ENCODE measurements around the gene ZNF200.
"Not testable (repeated sequence)": the region's sequence is repeated elsewhere in the genome, so short reads cannot be mapped to it uniquely, and the experiment has no call there.

Gene ZNF200

DNA sequence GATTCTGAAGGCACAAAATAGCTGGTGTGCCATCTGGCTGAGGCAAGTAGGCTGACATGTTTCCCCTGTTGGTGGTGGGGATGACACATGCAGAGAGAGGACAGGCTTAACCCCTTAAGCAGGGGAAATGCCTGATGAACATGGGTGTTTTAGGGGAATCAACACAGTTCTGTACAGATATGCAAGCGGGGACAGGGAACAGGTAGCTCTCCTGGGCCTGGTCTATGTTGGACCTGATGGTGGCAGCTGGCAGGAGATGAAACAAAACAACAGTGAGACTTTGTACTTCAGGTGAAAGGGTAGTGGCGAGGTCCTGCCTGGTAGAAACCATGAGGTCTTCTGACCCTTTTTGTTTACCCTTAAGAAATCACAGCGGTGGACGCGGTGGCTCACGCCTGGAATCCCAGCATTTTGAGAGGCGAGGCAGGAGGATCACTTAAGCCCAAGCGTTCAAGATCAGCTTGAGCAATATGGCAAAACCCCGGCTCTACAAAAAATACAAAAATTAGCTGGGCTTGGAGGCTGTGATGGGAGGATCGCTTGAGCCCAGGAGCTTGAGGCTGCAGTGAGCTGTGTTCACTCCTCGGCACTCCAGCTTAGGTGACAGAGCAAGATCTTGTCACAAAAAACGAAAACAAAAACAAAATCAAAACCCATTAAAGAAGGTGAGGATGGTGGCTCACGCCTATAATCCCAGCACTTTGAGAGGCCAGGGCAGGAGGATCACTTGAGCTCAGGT lies 36.5 kb downstream of the ZNF200 start:
- DNase-seq (ENCODE audit: low read depth in 2 of 2): no peak

DNA sequence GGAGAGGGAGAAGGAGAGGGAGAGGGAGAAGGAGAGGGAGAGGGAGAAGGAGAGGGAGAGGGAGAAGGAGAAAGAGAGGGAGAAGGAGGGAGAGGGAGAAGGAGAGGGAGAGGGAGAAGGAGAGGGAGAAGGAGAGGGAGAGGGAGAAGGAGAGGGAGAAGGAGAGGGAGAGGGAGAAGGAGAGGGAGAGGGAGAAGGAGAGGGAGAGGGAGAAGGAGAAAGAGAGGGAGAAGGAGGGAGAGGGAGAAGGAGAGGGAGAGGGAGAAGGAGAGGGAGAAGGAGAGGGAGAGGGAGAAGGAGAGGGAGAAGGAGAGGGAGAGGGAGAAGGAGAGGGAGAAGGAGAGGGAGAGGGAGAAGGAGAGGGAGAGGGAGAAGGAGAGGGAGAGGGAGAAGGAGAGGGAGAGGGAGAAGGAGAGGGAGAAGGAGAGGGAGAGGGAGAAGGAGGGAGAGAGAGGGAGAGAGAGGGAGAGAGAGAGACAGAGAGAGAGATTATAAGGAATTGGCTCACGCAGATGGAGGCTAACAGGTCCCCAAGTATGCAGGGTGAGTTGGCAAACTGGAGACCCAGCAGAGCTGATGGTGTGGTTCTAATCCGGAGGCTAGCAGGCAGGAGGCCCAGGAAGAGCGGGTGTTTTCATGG lies 37.1 kb downstream of the ZNF200 start:
- DNase-seq (ENCODE audit: low read depth in 2 of 2): not testable (repeated sequence)

DNA sequence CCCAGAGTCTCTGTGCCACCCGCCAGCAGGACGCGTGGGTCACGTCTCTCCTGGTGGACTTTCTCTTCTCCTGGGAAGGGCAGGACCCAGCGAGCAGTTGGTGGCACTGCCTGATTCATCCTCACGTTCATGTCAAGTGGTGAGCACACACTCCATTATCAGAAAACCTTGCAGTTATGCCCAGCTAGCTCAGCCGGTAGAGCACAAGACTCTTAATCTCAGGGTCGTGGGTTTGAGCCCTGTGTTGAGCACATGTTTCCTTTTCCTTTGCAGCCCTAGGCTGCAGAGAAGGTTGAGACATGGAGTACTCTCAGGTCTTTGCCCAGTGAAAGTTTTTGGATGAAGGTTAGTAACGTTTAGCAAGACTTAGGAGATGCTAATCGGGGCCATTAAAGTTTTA lies 39.0 kb downstream of the ZNF200 start:
- DNase-seq (ENCODE audit: low read depth in 2 of 2): no peak

DNA sequence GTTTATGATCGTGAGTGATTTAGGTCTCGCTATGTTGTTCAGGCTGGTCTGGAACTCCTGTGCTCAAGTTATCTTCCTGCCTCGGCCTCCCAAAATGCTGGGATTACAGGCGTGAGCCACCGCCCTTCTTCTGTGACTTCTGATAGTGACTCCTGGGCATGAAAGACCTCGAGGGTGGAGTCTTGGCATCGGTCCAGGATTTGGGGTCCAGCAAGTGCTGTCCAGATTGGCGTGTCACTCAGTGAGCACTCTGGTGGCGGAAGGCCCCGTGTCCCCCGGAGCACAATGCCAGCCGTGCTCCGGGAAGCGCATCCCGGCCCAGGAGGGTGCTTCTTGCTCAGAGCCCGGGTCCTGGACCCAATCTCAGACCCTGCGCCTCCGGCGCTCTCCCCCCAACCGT lies 40.2 kb downstream of the ZNF200 start:
- DNase-seq (ENCODE audit: low read depth in 2 of 2): no peak

DNA sequence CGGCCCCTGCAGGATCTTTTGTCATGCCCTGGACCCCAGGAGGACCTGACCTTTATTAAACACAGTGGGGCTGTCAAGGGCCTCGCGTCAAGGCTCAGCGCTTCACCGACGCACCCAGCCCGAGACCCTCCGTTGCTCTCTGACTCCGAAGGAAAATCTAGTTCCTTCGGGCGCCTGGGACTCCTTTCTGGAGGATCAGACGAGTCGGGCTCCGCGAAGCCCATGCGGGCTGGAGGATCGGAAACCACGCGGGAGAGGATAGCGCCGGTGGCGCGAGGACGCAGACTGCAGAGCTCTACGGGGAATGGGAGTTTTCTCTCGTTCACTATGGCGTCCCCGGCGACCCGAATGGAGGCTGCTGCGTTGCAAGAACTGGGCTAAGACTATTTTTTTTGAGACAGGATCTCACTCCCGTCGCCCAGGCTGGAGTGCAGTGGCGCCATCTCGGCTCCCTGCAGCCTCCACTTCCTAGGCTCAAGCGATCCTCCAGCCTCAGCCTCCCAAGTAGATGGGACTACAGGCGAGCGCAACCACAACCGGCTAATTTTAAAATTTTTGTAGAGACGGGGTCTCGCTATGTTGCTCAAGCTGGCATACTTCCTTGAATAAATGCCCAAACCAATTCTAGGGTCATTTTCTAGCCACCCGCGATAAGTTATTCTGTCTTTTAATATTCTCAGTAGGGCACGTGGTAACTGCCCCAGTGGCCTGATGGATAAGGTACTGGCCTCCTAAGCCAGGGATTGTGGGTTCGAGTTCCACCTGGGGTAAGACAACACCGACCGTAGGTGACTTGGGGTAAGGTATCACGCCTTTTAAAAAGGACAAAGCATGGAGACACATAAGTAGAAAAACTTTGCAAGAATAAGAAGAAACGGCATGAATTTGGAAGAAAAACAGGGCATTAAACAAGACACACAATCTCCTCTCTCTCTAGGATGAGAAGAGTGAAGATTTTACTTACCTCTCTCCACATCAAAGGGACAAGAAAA lies 41.4 kb downstream of the ZNF200 start:
- DNase-seq (ENCODE audit: low read depth in 2 of 2): no peak

DNA sequence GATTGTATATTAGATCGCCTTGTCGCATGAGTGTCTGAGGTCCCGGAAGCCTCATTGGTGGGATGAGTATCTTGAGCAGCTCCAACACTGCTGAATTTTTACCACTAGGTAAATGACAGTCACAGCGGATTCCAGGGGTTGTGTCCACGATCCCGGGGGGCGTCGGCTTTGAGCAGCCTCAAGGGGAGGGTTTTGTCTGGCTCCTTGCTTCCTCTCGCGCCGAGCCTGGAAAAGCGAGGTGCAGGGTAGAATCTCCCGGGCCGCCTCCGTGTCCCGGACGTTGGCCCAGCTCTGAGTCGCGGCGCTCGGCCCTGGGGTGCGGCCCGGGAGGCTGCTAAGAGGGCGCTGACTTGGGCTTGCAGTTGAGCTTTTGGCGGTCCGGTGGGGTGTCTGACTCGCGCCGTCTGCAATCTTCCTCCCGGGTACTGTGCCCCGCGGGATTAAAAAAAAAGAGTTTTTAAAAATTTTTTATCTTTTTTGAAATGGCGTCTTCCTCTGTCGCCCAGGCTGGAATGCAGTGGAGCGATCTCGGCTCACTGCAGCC lies 42.4 kb downstream of the ZNF200 start:
- DNase-seq (ENCODE audit: low read depth in 2 of 2): no peak

DNA sequence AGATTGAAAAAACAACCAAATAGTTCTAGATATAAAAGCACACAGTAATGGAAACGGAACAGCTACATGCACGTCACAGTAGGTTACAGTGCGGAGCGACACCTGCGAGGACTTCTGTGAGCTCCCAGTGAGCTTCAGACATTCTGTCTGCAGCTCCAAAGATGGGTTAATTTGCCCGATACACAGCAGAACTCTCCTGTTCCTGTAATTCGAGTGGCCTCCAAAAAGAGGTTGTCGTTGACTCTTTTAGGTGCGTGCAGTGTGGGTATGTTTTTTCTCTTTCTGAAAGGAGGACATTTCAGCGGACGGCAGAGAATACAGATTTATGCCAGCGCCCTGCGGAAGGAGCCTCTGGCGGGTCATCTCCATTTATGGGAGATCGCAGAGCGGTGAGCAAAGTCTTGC lies 44.0 kb downstream of the ZNF200 start:
- DNase-seq (ENCODE audit: low read depth in 2 of 2): no peak

DNA sequence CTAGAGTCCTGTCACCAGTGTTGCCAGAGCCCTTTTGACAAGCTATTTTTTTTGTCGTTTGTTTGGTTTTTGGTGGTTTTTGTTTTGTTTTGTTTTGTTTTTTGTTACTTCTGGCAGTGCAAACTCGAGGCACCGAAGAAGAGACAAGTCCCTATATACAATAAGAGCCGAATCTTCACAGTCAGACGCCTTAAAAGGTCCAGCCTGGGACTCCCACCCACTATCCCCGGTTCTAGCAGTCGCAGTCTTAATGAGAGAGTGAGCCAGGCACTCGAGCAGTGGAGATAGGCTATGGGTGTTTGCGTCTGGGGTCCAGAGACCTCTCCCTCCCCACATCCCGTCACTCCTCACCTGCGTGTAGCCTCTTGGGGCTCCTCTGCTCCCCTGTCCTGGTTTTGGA lies 45.1 kb downstream of the ZNF200 start:
- DNase-seq (ENCODE audit: low read depth in 2 of 2): no peak

DNA sequence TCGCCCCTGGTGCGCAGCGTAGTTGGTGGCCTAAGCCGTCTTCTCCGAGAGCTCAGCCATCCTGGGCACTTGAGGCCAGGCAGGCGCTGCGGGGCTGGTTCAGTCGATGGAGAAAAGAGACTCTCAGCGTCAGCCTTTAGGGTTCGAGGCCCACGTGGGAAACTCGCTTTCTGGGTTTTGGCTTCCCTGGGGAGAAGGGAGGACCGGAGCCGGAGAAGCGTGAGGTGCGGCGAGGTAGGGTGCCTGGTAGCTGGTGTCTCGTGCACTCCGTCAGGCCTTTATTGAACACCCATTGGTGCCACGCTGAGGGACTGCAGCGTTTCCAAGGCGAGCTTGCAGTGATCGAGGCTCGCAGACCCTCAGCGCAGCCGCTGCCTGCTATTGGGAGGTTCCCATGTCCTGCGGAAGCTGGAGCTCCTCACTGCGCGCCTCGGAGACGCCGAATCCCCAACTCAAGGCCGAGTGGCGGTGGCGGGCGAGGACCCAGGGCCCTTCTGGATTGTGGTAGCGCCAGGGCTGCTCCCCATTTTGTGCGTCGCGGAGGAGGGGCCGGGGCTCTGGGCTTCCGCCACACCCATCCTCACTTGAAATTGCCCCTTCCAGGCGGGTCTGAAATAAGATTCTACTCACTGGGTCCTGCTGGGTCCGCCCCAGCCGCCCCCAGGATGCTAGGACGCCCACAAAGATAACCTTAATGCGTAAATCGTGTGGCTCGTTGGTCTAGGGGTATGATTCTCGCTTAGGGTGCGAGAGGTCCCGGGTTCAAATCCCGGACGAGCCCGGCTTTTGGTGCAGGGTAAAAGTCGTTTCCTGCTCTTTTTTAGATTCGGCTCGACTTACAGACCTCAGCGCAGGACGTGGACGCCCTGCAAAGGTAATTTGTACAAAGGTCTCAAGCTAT lies 45.8 kb downstream of the ZNF200 start:
- peak in 1 of 2 donors; percentile 63 for DNase-seq (ENCODE audit: low read depth in 2 of 2)

DNA sequence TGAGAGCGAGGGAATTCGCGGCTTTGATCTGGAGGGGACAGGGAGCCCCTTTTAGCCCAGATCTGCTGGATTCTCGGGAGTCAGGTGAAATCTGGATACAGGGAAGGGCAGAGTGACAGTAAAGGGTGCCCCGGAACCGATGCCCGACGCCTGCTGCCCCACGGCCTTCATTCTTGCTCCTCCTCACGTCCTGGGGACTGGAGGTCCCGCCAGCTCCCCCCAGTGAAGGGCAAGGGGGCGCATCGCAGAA lies 46.4 kb downstream of the ZNF200 start:
- no peak for DNase-seq (ENCODE audit: low read depth in 2 of 2)

DNA sequence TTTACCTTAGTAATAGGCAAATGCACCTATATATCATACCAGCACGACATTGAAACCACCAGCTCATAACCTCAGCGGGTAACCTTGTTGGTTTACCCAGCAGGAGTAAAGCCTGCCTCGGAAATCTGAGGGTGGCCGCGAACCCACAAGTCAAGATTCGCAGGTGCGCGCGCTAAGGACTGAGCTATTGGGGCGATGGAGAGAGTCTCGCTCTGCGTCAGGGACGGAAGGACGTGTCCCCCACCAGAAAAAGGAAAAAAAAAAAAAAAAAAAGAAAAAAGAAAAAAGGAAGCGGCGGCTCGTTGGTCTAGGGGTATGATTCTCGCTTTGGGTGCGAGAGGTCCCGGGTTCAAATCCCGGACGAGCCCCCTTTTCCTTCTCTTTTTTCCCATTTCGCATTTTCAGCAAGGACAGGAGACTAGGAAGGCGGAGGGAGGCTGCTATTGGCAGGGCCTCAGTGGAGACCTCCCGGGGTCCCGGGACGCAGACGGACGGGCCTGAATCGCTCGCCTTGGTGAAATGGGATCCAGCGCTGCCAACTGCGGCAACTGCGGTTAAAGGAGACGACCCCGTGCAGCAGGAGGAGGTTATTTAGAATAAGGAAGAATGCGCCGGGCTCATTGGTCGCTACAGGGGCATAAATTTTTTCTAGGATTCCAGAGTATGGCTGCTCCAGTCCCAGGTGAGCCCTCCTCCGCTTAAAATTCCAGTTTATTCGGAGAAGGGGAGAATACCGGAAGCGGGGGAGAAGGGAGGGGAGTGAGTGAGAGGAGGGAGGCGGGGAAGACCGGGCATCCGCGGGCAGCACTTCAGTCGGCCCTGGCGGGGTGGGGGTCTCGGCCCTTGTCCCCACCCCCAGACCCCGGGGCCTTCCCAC lies 46.9 kb downstream of the ZNF200 start, which contains the start of gene OR1F1:
TSS of gene OR1F1 (plus strand) at position 407 of the 877 bp plus-strand sequence.
- peak in 1 of 2 donors; percentile 73 for DNase-seq (ENCODE audit: low read depth in 2 of 2)

DNA sequence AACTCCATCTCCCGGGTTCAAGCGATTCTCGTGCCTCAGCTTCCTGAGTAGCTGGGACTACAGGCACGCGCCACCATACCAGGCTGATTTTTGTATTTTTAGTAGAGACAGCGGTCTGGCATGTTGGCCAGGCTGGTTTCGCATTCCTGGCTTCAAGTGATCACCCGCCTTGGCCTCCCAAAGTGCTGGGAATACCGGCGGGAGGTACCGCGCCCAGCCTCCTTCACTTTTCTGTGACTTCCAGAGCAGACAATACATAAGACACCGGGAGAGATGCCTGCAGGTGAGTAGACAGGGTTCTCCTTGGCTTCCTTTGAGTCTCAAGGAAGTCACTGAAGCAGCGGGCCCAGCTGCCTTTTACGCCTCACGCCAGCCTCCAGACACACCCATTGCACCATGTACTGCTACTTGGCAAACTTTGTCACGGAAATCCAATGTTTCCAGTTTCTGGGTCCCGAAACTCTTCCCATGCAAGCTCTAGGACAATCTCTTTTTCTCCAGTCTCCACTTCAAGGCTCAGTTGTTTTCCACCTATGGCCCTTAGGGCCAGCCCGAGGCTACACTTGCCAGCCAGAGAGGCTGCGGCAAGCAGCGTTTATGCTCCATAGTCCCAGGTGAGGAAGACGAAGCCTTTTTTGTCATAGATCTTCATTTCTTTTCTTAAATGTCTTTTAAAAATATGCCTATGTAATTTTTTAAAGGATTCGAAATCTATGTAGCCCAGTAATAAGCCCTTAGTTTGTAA lies 47.8 kb downstream of the ZNF200 start:
- DNase-seq (ENCODE audit: low read depth in 2 of 2): no peak

DNA sequence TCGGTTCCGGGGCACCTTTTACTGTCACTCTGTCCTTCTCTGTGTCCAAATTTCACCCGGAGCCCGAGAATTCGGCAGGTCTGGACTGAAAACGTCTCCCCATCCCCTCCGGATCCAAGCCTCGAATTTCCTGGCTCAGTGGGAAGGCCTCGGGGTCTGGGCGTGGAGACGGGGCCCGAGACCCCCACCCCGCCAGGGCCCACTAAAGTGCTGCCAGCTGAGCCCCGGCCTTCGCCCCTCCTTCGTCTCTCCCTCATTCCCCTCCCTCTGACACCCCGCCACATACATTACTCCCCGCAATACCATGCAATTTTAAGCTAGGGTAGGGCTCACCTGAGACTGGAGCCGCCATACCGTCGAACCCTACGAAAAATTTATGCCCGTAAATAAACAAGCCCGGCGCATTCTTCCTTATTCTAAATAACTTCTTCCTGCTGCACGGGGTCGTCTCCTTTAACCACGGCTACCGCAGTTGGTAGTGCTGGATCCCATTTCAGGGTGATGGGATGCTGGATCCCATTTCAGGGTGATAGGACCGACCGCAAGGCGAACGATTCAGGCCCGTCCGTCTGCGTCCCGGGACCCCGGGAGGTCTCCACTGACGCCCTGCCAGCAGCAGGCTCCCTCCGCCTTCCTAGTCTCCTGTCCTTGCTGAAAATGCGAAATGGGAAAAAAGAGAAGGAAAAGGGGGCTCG lies 51.4 kb downstream of the ZNF200 start:
- no peak for DNase-seq (ENCODE audit: low read depth in 2 of 2)

DNA sequence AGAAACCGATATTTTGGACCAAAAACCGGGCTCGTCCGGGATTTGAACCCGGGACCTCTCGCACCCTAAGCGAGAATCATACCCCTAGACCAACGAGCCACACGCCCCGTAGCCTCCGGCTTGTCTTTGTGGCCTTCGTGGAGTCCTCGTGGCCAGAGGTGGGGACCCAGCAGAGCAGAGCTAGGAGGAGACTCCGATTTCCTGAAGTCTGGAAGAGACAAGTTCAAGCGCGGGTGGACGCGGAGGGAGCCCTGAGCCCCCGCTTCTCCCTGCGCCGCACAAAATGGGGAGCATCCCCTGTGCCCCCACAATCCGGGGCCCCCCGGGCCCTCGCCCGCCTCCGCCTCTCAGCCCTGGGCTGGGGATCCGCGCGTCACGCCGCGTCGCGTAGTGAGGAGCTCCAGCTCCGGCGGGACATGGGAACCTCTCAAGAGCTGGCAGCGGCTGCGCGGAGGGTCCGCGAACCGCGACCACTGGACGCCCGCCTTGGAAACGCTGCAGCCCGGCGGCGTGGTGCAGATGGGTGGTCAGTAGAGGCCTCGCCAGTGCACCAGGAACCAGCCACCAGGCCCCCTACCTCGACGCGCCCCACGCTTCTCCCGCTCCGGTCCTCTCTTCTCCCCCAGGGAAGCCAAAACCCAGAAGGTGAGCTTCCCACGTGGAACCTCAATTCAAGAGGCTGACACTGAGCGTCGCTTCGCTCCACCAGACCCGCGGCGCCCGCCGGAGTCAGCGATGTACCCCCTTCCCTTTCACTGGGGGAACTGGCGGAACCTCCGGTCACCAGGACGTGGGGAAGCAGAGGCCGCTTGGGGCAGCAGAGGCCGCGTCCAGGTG lies 52.1 kb downstream of the ZNF200 start:
- DNase-seq (ENCODE audit: low read depth in 2 of 2): peak in 1 of 2 donors; percentile 70

DNA sequence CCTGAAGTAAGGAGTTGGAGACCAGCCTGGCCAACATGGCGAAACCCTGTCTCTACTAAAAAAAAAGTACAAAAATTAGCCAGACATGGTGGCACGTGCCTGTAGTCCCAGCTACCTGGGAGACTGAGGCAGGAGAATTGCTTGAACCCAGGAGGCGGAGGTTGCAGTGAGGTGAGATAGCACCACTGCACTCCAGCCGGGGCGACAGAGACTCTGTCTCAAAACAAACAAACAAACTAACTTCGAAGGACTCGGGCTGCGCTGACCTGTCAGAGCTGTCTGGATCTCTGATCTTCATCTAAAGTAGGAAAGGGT lies 52.7 kb downstream of the ZNF200 start:
- DNase-seq (ENCODE audit: low read depth in 2 of 2): not testable (repeated sequence)

DNA sequence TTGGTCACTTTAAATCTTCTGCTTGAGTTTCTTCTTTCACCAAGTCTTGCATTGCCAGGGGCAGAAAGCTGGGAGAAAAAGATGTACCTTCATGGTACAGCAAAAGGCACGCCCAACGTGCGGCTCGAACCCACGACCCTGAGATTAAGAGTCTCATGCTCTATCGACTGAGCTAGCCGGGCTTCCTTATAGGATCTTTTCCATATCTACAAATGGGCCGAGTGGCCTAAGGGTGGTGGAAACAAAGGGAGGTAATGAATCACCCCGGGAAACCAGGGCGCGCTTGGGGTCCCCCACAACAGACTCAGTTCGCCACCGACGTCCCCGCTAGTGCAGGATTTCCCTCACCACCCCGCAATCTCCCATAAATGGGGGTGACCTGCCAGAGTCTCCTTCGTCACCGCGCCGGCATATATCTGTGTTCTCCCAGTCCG lies 54.5 kb downstream of the ZNF200 start:
- DNase-seq (ENCODE audit: low read depth in 2 of 2): no peak

DNA sequence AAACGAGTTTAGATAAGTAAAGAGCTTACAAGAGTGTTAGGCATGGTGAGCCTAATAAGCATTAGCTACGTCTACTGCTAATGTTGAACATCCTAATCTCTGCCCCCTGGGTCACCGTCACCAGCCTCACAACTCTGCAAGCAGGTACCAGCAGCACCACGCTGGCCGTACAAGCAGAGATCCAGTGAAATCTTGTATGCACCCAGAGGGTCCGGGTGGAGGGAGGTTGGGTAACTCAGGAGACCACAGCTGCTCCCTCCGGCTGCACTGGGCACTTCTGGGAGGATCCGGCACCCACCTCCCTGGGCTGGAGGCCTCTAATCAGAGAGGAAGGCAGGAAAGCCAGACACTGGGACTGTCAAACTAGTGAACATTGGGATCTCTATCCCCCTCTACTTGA lies 55.3 kb downstream of the ZNF200 start:
- no peak for DNase-seq (ENCODE audit: low read depth in 2 of 2)

Data from activated CD4-positive, alpha-beta T cell treated with anti-CD3 and anti-CD28 coated beads for 24 hours (primary cell).